Nephron (organoid): ENCODE results near the gene ESRRA.
"Not testable (repeated sequence)": the region's sequence is repeated elsewhere in the genome, so short reads cannot be mapped to it uniquely, and the experiment has no call there.

ENCODE experiments used
- H3K27ac Mint-ChIP-seq, 3 experiments: 2 replicates each; pipeline ENCODE4 v1.8.0; 2020; ENCODE audit warnings: mixed read lengths in 3 of 3, mild to moderate bottlenecking in 2 of 3, moderate library complexity in 1 of 3
- H3K27me3 Mint-ChIP-seq: 2 replicates; pipeline ENCODE4 v1.8.0; 2021; ENCODE audit warnings: low read depth, mild to moderate bottlenecking, moderate library complexity, mixed read lengths
- H3K36me3 Mint-ChIP-seq: 2 replicates; pipeline ENCODE4 v1.8.0; 2020; ENCODE audit warnings: low read depth, mixed read lengths
- H3K4me1 Mint-ChIP-seq: 2 replicates; pipeline ENCODE4 v1.8.0; 2020; ENCODE audit warnings: mixed read lengths
- H3K4me3 Mint-ChIP-seq, 3 experiments: 2 replicates each; pipeline ENCODE4 v1.8.0; 2020; ENCODE audit warnings: mild to moderate bottlenecking in 3 of 3, mixed read lengths in 3 of 3, moderate library complexity in 2 of 3
- H3K9me3 Mint-ChIP-seq: 2 replicates; pipeline ENCODE4 v1.8.0; 2020; ENCODE audit warnings: mixed read lengths
- CTCF ChIP-seq, 3 experiments: fragments of 200-600 bp; sonication (generic); IDR thresholded peaks; one replicate each; pipeline ENCODE4 v1.5.0; 2021; ENCODE audit warnings: antibody characterized with exemption in 3 of 3; ENCODE audit not compliant: unreplicated experiment in 3 of 3

ESRRA gene

GRCh38 chr11:64323373-64323772 is 18.0 kb downstream of the ESRRA start:
- peak overlapping the region; percentile 9 to 71 (median 58) for H3K4me3 Mint-ChIP-seq
- no peaks in the 10 kb centered on the region for H3K27me3 Mint-ChIP-seq
- H3K27ac Mint-ChIP-seq = no peak overlapping the region
- no peaks in the 10 kb centered on the region for H3K9me3 Mint-ChIP-seq
- H3K36me3 Mint-ChIP-seq = peaks cover 9% of the 10 kb centered on the region
- peaks cover 7% of the 10 kb centered on the region for H3K4me1 Mint-ChIP-seq
- TF ChIP-seq CTCF (IDR thresholded peaks at IDR 0.05; ENCODE audit: unreplicated experiment in 3 of 3) = no peak

- H3K27ac Mint-ChIP-seq, H3K9me3 Mint-ChIP-seq, H3K36me3 Mint-ChIP-seq, H3K4me1 Mint-ChIP-seq, H3K27me3 Mint-ChIP-seq: not testable (repeated sequence)
- peak overlapping the region in 1 of 3 experiments; percentile 36 for H3K4me3 Mint-ChIP-seq
Measured at GRCh38 chr11:64323984-64324383, 18.7 kb downstream of the ESRRA start.

DNA sequence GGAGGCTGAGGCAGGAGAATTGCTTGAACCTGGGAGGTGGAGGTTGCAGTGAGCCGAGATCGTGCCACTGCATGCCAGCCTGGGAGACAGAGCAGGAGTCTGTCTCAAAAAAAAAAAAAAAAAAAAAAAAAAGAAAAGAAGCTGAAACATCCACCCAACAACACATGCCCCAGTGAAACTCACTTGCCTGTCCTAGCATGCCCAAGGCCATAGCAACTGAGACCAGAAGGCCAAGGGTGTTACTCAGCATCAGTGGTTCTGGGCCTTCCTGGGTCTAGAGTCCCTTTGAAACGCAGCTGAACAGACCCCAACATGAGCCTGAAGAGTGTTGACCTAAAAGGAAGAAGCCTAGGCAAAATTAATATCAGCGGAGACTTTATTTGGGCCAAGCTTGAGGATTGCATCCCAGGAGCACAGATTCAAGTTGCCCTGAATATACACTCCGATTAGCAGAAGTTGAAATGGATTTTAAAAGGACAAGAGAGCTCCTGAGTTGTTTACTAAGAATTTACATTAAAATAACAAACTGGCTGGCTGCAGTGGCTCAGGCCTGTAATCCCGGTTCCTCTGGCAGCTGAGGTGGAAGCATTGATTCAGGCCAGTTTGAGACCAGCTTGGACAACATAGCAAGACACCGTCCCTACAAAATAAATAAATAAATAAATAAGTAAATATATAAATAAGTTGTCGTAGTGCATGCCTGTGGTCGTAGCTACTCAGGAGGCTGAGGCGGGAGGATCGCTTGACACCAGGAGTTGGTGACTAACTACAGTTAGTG is 19.6 kb downstream of the ESRRA start:
- Mint-ChIP-seq H3K27ac (no peak overlapping the region), H3K4me1 (no peaks in the 10 kb centered on the region), H3K9me3 (no peaks in the 10 kb centered on the region), H3K36me3 (peaks cover 9% of the 10 kb centered on the region), H3K27me3 (no peaks in the 10 kb centered on the region), H3K4me3 (no peak overlapping the region)
- no peak for TF ChIP-seq CTCF (IDR thresholded peaks at IDR 0.05; ENCODE audit: unreplicated experiment in 3 of 3)

DNA sequence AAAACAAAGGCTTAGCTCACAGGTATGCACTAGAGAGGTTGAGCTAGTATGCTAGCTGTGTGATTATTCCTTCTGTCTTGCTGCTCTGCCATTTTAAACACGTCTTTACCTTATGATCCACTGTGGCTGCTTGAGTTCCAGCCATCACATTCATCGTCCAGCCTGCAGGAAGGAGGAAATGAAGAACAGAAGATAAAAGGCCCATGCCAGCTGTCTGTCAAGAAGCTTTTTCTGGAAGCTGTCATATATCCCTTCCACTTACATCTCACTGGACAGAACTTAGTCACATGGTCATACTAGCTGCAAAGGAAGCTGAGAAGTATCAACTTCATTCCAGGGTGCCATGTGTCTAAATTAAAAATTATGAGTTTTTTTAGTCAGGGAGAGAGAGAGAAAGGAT is 22.1 kb downstream of the ESRRA start:
- H3K4me1 Mint-ChIP-seq = no peaks in the 10 kb centered on the region
- H3K27me3 Mint-ChIP-seq = no peaks in the 10 kb centered on the region
- no peaks in the 10 kb centered on the region for H3K36me3 Mint-ChIP-seq
- no peak overlapping the region for H3K4me3 Mint-ChIP-seq
- H3K27ac Mint-ChIP-seq = no peak overlapping the region
- no peaks in the 10 kb centered on the region for H3K9me3 Mint-ChIP-seq
- TF ChIP-seq CTCF (IDR thresholded peaks at IDR 0.05; ENCODE audit: unreplicated experiment in 3 of 3) = no peak

- H3K4me1 Mint-ChIP-seq = no peaks in the 10 kb centered on the region
- TF ChIP-seq CTCF (IDR thresholded peaks at IDR 0.05; ENCODE audit: unreplicated experiment in 3 of 3) = no peak
- no peaks in the 10 kb centered on the region for H3K27me3 Mint-ChIP-seq
- no peak overlapping the region for H3K4me3 Mint-ChIP-seq
- H3K9me3 Mint-ChIP-seq = no peaks in the 10 kb centered on the region
- H3K36me3 Mint-ChIP-seq = no peaks in the 10 kb centered on the region
- no peak overlapping the region for H3K27ac Mint-ChIP-seq
Measured at GRCh38 chr11:64327993-64328392, 22.7 kb downstream of the ESRRA start.

DNA sequence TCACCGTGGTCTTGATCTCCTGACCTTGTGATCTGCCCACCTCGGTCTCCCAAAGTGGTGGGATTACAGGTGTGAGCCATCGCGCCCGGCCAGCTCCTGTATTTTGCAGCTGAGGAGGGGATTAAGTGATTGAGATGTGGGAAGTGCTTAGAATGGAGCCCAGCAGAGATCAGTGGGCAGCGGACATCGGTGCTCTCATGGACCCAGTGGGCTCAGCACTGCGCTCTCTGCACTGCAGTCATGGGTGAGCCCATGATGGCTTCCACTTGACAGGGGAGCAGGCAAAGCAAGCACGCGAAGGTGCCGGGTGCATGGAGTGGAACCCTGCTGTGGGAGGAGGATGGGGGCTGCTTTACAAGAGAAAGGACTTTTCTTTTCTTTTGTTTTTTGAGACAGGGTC is 25.6 kb downstream of the ESRRA start:
- Mint-ChIP-seq H3K27ac (no peak overlapping the region), H3K4me1 (peaks cover 5% of the 10 kb centered on the region), H3K36me3 (no peaks in the 10 kb centered on the region), H3K4me3 (no peak overlapping the region), H3K27me3 (no peaks in the 10 kb centered on the region), H3K9me3 (no peaks in the 10 kb centered on the region)
- no peak for TF ChIP-seq CTCF (IDR thresholded peaks at IDR 0.05; ENCODE audit: unreplicated experiment in 3 of 3)
